Activated CD8-positive, alpha-beta memory T cell treated with anti-CD3 and anti-CD28 coated beads, Interleukin-2, amount 50 U/mL, for 1 hour (primary cell): ENCODE data around the gene TMEM208.

Source experiments
- DNase-seq: peaks from one replicate; pipeline ENCODE4 v3.0.0-alpha.2; 2020; ENCODE audit errors: extremely low read depth

Gene TMEM208

DNA sequence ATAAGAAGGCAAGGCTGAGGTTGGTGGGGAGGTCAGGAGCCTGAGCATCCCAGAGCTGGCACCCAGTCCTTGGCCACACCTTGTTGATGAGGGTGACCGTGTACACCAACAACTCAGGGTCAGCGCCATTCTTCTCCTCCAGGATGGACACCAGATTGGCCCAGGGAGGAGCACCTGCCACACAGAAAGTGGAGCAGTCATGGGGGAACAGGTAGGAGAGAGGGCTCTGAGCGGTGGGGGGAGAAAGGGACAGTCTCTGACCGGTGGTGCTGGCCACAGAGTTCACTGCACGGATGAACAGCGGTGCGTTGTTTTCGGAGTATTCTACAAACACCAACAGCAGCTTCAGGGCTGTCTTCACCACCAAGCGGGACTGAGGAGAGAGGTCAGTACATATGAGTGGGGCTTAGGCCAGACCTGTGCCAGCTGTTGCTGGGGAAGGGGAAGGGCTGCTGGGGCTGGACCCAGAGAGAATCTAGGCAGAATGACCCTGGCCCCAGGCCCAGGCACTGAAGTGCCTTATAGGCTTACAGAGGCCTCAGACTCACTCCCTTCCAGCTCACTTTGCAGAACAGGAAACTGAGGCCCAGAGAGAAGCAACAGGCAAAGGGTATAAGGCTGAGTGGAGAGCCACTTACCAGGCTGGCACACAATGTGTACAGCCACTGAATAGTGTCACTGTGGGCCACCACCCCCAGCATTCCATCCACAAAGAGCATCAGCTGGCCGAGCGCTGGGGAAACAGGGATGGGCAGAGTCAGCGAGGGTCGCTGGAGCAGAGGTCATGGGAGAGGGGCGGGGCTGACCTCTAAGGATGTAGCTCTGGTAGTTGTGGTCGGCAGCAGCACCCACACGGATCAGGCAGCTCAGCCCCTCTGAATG, 10.7 kb downstream of the TMEM208 start:
- no peak for DNase-seq

GRCh38 chr16:67238278-67238575, 11.3 kb downstream of the TMEM208 start:
- DNase-seq: no peak

DNA sequence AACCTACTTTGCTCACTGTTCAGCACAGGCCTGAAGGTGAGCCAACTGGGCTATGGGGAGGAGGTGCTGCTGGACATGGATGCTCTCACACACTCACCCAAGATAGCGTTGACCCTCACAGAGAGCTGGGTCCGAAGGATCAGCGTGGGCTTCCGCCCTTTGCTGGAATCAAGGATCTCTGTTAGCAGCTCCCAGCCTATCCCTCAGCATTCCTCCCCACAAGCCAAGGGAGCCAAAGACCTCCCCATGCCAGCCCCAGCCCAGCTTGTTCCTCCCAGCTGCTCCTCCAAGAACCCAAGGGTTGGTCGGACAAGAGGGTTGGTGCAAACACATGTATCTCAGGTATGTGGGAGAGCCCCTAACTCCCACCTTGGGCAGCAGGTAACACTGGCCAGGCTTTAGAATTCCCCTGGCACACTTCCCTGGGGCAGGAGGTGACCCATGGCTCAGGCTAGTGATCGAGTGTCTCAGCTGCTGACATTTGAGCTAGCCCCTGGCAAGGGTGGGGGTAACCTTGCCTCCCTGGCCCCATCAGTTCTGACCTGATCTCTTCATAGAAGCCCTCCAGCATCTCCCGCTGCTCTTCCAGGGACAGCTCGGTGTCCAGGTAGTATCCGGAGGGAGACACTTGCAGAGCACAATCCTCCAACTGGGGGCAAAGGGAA, 12.0 kb downstream of the TMEM208 start:
- no peak for DNase-seq

- no peak for DNase-seq
Observed at GRCh38 chr16:67240506-67240905, 13.6 kb downstream of the TMEM208 start.

GRCh38 chr16:67241008-67241900, 14.3 kb downstream of the TMEM208 start:
- no peak for DNase-seq

DNA sequence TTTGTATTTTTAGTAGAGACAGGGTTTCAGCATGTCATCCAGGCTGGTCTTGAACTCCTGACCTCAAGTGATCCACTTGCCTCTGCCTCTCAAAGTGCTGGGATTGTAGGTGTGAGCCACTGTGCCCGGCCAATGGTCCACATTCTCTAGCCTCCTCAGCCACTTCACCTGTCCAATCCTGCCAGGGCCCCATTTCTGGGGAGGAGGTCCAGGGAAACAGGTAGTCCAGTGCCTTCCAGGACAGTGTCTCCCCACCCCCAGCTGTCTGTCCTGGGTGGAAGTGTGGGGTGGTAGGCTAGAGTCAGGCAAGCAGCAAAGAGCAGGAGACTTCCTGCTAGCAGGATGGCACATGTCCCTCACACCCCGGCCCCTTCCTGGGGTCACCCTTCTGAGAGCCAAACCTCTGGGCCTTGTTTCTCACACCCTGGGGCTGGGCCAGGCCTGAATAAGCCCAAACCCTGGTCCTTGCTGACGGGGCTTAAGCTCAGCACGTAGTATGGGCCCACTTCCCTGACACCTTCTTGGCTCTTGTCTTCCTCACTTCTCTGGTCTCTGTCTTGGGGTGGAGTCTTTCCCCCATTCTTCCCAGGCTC, 15.3 kb downstream of the TMEM208 start:
- no peak for DNase-seq

- no peak for DNase-seq
Observed at GRCh38 chr16:67243481-67243880, 16.6 kb downstream of the TMEM208 start.

GRCh38 chr16:67244387-67245185, 17.7 kb downstream of the TMEM208 start:
- peak; percentile 62 for DNase-seq

DNA sequence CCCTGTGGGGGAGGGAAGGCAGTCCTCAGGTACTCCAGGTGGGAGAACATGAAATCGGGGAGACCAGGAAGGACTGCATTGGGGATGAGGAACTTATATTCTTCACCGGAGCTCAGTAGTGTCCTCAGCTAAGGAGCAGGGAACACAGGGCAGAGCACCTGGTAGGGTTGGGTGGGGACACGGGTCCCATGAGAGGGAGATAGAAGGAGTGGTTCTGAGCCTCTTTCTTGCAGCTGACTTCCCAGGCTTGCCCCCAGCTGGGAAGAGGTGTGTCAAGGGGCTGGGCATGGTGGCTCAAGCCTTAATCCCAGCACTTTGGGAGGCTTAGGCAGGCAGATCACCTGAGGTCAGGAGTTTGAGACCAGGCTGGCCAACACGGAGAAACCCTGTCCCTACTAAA, 18.3 kb downstream of the TMEM208 start:
- DNase-seq: no peak

GRCh38 chr16:67245674-67246080, 18.7 kb downstream of the TMEM208 start:
- DNase-seq: no peak

DNA sequence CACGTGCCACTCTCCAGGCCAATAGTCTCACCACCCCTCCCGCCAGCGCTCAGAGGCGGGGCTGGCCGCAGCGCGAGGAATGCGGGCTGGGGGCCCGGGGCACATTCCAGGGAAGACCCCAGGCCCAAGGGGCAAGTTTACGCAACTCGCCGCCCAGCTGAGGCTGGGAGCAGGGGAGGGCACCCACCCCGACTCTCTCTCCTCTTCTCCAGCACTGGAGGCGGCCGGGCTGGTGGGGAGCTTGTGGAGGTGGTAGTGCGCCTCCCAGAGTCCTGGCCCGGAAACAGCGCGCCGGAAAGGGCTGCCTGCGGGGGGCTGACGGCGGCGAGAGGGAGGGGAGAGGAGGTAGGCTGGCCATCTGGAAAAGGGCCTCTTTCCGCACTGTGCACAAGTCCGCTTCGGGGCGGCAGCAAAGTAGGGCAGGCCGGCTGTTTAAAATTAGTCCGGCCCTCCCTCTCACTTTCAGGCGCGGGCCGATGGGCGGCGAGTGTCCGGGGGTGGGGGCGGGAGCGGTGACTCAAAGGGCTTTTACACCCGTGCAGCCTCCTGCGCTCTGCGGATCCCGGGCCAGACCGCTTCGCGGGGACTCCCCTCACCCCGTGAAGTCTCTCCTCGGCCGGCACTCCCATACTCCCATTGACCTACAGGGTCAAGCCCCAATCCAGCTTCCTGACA, 19.3 kb downstream of the TMEM208 start:
- no peak for DNase-seq

- no peak for DNase-seq
Observed at GRCh38 chr16:67246756-67247191, 19.8 kb downstream of the TMEM208 start.

GRCh38 chr16:67247192-67248072, 20.5 kb downstream of the TMEM208 start, which contains the start of gene FHOD1:
FHOD1 (minus strand) TSS chr16:67247481; CDS start chr16:67247410, 71 bp downstream.
- DNase-seq: peak; percentile 82

GRCh38 chr16:67248073-67248400, 21.1 kb downstream of the TMEM208 start:
- no peak for DNase-seq

DNA sequence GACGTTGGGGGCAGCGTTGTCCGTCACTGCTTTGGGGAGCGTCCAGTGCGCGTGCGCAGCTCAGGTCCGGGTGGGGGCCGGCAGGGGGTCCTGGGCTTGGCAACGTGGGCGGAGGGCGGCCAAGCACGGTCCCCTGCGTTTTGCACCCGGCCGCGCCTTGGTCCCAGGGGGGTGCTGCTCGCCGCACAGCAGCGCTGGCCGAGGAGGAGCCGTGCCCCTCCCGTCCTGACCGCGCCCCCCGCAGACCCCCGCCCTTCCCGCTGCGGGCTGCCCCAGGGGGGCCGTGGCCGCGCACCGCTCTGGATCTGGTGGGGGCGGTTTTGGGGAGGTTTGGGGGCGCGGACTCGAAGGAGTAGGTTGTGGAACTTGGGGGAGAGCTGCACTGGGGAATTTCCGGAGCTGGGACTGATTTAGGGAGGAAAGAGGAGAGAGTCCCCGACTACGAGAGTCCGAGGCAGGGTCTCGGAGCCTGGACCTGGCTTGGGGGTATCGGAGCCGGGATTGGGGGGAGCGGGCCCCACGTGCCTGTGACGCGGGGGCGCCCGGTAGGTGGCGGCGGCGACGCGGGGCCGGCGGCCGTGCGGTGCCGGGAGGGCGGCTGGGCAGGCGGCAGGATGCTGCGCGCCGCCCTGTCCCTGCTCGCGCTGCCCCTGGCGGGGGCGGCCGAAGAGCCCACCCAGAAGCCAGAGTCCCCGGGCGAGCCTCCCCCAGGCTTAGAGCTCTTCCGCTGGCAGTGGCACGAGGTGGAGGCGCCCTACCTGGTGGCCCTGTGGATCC, 21.7 kb downstream of the TMEM208 start, which contains the start of gene SLC9A5:
Gene SLC9A5, plus strand, starts transcription at position 579 of the 777 bp plus-strand sequence. Its CDS starts 36 bp downstream, at position 615.
- DNase-seq: no peak

DNA sequence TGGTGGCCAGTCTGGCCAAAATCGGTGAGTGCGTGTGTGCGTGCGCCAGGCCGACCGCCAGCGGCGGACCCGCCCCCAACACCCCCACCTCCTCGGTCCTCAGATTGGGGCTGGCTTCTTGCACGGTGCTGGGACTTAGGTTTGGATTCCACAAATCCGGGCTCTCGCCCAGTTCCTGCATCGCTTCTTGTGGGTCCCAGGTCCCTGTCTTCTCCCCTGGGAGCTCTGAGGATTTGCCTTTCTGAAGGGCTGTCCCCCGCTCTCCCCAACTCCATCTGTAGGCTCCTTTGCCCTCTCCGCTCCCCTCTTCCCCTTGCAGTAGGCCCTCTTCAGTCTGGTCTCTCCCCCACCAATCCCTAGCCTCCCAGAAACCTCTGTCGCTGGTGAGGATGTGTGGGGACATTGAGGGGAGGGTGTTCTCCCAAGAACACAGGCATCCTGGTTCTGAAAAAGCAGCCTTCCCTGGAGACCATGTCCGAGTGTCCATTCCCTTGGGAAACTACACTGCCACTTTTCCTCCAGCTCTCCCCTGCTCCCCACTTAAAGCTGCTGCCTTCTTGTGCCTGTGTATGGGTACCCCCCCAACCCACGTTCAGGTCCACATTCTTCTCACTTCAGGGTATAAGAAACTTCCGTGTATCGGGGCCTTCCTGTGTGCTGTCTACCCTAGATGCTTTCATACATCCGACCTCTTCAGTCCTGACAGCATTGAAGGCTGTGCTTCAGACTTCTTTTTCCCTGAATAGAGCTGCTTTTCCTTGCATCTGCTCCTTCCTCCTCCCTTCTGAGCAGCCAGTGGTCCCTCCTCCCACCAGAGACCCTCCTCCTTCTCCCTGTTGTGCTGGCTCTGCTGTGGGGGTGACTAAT, 22.5 kb downstream of the TMEM208 start:
- DNase-seq: no peak

DNA sequence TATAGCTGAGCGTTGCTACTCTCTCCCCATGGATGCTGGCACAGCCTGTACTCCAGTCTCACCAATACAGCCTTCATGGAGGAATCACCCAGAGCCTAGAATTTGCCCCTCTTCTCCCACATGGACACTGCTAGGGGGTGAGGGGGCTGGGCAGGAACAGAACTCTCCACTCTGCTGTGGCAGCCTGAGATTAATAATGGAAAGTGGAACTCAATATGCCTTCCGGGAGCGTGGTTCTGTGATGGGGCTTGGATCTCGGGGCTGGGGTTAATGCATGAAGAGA, 23.1 kb downstream of the TMEM208 start:
- DNase-seq: no peak
